NCI-H2107 treated with DMSO at 0.1 percent for 48 hours (cell line): Measurements from ENCODE around the gene FRY.
A peak's percentile ranks its signal among the peaks of the same experiment; 100 is the strongest.

ENCODE experiments used
- DNase-seq: peaks from one replicate; lab custom pipeline; 2025; ENCODE audit not compliant: unreplicated experiment; lab: John Stamatoyannopoulos, UW

The FRY gene

GRCh38 chr13:32254416-32254815 lies 222.8 kb downstream of the FRY start:
- no peak for DNase-seq

DNA sequence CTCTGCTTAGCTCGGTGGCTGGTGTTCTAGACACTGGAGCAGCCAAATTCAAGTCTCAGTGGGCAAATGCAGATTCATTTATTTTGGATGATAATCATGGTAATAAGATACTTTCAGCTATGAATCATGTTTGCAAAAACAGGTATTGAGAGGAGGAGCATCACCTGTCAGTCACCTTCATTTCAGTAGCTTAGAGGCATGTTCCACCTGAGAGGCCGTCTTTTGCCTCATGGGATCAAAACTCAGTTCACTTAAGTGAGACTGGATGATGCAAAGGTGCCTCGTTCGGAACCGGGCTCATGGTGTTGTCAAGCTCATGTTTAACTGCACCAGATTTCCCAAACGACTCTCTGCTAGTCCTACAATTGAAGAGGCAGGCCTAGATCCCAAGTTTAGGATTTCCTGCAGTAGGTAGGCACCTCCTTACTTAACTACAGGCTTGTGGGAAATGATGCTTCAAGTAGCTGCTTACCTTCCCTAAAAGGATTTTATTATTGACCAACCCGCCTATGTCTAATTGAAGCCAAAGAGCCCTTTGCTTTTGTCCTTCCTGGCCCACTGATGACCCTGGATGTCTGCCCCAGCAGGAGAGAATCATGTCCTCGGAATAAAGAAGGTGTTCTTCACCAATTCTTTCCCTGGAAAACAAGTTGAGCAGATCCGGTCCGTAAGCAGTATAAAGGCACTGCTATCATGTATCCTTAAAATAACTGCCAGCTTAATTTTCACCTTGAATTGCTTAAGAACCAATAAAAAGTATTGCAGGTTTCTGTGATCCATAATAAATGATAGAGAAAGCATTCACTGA lies 223.5 kb downstream of the FRY start:
- no peak for DNase-seq

DNA sequence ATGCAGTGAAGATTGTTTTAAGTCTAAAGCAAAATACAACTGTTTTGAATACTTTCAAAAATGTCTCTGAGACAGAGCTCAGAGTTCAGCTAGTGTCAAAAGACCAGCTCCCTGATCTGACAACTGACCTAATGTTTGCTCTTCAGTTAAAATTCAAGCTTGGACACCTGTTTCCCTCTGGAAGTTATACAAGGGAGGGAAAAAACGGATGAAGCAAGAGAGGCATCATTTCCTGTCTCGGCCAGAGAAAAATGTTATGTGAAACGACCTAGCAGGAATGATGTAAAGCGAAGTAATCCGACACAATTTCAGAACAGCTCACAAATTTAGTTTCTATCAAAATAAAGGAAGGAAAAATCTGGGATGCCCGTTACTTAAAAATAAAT lies 224.1 kb downstream of the FRY start:
- no peak for DNase-seq

DNA sequence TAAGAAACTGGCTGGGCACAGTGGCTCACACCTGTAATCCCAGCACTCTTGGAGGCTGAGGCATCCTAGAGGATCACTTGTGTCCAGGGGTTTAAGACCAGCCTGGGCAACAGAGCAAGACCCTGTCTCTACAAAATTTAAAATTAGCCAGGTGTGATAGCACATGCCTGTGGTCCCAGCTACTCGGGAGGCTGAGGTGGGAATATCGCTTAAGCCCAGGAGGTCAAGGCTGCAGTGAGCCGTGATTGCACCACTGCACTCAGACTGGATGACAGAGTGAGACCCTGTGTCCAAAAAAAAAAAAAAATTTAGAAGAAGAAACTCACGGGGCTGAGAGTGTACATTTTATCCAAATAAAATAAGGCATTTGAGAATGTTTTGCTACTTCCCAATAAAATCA lies 224.7 kb downstream of the FRY start:
- no peak for DNase-seq

- no peak for DNase-seq
Observed at GRCh38 chr13:32257649-32258048, 226.1 kb downstream of the FRY start.

DNA sequence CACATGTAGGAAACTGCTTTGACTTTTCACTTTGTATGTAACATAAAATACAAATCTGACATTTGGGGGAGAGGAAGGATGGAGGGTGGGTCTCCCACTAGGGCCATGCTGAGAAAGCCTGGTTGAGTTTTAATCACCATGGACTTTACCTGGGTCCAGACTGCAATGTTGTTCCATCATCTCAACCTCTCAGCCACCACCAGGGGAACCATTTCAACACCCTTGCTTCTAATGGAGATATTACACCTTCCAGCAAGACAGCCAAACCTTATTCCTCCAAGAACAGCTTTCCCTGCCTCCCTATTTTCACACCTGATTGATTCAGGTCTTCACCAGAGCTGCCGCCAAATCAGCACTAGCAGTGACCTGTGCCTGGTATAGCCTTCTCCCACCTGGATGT lies 227.5 kb downstream of the FRY start:
- no peak for DNase-seq

DNA sequence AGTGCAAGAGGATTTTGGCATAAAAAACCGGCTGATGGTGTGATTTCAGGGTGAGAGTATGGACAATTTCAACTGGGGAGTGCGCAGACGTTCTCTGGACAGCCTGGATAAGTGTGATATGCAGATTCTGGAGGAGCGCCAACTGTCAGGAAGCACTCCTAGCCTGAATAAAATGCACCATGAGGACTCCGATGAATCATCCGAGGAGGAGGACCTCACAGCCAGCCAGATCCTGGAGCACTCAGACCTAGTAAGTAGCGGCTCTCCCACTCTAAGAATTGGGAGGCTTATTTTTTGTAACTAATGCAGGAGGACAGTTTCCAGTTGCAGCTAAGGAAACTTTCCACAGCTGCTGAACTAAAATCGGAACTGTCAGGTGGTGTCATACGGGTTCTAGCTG lies 230.0 kb downstream of the FRY start:
- DNase-seq: no peak

- no peak for DNase-seq
Observed at GRCh38 chr13:32262165-32262564, 230.6 kb downstream of the FRY start.

DNA sequence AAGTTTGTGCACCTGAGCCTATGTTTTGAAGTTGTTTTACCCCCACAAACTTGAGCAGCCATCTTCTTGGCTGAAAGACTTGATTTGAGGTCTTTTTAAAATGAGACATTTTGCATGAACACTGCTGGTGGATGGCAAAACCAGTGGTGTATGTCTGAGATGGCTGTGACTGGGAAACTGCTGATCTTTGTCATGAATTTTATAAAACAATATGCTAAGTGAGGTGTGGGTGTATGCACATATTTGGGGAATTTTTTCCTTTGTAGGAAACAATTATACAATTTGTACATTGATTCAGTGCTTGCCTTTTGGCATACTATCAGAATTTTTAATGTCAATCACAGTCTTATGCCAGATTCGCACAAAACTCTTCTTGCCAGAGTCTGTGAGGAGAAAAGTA lies 231.0 kb downstream of the FRY start:
- DNase-seq: no peak

DNA sequence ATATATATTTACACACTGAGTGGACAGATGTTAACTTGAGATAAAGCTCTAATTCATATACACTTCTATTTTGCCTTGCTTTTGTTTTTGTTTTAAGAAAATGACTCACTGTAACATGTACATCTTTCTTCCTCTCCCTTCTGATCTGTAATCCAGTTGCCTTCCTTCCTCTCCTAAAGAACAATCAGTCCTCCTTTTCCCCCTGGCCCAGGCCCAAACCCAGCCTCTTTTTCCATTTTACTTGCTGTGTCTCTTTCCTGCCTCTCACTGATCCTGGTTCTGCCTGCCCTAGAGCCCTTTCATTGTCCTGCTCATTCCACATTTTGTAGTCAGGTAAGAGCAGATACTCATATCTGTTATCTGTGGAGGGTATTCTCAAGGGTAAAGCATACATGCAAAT lies 232.8 kb downstream of the FRY start:
- DNase-seq: no peak

DNA sequence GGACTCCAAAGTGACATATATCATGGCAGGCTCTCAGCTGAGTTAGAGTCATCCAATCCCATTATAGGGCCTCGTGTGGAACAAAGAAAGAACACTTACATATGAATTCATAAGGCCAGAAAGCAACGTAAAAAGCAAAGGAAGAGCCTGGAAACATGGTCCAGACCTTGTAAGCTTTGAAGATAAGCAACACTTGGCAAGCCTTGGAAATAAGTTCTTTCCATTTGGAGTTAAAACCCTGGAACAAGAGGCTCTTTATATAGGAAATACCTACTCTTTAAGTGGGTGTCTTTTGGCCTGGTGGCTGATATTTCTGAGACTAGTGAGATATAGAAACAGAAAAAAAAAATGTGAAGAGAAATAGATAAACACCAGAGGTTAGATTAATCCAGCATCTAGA lies 234.2 kb downstream of the FRY start:
- no peak for DNase-seq

- no peak for DNase-seq
Observed at GRCh38 chr13:32266130-32266529, 234.6 kb downstream of the FRY start.

DNA sequence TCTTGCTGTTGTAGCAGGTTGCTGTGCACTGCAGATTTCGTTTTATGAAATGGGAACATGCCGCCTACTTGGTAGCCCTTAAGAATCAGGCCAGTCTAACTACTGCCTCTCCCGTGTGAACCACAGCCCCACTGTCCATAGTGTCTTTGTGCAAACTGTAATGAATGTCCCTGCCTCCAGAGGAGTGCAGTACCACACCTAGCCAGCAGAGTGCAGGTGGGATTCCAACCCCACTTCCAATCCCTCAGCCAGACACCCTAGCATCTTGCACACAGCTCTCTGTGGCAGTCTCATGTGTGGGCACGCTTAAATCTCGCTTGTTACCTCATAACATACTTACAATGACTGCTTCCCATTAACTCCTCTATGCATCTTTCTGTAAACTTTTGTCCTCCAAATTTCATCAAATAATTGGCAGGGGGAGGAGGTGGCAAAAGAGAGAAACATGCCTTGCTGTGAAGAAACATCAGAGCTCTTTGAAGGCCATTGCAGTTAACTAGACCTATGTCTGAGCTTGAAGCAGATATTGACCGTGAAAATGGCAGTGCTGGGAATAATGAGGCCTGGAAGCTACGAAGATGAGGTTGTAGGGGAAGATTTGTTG lies 236.4 kb downstream of the FRY start:
- DNase-seq: peak; percentile 1

GRCh38 chr13:32272021-32272683 lies 240.6 kb downstream of the FRY start:
- DNase-seq: no peak

DNA sequence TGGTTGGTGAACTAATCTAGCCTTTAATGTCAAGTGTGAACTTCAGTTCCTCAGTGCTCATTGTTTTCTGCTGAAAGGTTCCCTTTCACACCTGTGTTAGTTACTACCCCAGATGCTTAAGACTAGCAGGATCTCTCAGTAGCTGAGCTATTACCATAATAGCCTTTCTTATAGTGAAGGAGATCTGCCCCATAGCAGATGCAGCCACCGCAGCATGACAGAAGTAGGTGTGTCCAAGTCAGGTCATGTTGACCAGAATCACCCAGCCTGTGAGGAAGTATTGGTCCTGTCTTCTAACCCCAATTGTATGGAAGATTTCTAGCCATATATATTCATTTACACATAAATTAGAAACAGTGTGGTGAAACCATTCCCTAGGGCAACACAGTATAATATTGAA lies 246.3 kb downstream of the FRY start:
- no peak for DNase-seq

GRCh38 chr13:32278426-32278825 lies 246.9 kb downstream of the FRY start:
- DNase-seq: no peak

DNA sequence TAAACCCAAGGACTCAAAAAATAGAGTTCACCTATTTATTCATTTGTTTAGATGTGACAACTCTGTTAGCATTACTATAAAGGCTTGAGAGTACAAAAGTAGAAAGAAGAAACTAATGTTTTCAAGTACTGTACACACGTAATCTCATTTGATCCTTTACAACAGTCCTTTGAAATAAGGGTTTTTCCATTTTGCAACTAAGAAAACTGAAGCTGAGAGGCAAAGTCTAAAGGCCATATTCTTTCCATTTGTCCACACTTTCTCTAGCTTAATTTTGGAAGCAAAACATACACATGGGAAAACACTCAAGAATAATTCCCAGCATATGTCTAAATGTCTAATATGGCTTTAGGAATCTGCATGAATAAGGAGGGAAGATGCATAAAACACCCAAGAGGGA lies 249.5 kb downstream of the FRY start:
- no peak for DNase-seq

DNA sequence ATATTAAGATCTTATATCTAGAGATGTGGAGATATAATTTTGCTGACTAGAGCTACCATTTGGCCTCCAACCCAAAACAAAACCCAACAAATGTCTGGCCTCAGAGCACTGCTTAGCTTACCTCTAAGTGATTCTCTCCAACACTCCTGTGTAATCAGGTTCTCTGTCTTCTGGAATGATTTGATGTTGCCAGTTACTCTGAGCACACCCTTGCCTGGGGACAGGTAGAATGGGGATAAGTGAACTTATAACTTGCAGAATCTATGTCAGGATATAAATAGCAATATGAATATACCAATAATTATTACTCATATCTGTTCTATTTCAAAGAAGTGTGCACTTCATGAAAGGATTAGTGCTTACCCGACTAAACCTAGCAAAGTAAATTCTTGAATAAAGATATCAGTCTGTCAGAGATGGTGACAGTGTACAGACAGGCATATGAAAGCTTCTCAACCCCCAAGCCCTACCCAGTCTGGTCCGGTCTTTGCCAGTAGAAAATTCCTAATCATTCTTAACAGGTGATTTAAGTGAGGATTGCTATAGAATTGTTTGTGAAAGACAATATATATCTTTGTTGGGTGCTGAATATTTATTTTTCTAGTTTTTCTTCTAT lies 250.6 kb downstream of the FRY start:
- DNase-seq: no peak

DNA sequence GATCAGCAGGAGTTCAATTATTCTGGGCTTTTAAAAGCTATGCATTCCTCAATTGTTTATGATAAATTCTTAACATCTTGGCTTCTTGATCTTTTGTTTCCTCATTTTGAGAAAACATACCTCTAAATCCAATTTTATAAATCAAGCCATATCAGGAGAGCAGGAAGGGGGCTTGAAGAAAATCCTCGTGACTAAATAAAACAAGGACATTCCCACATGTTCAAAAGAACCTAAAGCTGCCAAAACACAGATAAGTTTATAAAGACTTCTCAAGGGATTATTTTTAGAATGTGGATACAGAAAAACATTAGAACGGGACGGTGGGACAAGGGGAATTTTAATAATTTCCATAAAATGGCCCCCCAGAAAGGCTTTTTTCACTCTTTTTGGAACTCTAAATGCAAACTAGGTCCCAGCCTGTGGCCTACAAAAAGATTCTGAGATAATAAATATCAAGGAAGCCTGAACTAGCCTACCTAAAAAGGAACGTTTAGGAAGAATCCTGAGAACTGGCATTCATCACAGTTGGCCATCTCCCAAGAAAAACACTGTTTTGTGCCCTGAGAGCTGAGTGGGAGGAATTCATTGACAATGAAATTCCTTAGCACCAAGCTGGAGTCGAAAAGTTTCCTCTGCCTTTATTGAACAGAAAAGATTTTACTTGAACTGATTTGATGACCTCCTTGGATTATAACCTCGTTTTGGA lies 253.5 kb downstream of the FRY start:
- DNase-seq: no peak

DNA sequence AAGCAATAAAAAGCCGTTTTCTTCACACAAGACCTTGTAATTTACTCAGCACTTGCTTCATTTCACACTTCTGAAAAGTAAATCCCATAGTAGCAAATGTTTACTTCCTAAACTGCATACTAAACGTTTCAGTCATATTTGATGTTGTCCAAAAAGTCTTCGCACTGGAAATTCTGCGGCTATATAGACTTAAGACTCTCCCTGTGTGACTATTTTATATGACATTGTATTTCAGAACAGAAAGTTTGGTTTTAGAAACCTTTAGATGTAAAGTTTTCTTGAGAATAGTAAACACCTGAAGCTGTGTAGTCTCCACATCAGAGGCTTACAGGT lies 254.0 kb downstream of the FRY start:
- DNase-seq: no peak

GRCh38 chr13:32297206-32297605 lies 265.6 kb downstream of the FRY start:
- DNase-seq: no peak

DNA sequence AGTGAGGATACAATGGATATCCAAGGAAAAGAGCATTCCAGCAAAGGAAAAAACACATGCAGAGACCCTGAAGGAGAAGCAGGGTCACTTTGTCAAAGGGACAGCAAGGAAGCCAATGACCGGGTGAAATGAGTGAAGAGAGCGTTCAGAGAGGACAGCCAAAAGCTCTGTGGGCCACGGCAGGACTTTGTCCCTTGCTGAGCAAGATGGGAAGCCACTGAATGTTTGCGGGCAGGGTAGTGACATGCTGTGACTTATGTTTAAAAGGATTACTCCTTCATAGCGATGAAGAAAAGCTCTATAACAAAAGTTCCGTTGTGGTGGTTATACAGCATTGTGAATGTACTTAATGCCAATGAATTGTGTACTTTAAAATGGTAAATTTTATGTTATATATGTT lies 267.1 kb downstream of the FRY start:
- DNase-seq: no peak
